WTC11 (cell line): ENCODE data around the gene FRMD4A. TPM values are rescaled to one million over a fixed set of nuclear protein-coding genes. Genes with fewer than 3 reads are reported as not detected.
A peak's percentile ranks its signal among the peaks of the same experiment; 100 is the strongest.

Experiments
- ATAC-seq: fragments of 200-7000 bp; cut with Tn5 transposase; 2 replicates; pipeline ENCODE4 v1.10.0; 2021; ENCODE audit warnings: mild to moderate bottlenecking, moderate library complexity
- CTCF ChIA-PET: fragments of 300-600 bp; sonication (Branson Sonifier 250); formaldehyde crosslinking; loops from one replicate; lab custom pipeline; 2021; ENCODE audit warnings: antibody characterized with exemption; lab: Charles Lee
- POLR2A ChIA-PET: fragments of 350-600 bp; sonication (Branson Sonifier 250); formaldehyde crosslinking; loops from one replicate; lab custom pipeline; 2021; ENCODE audit warnings: antibody characterized with exemption; lab: Charles Lee
- DNase-seq: peaks from one replicate; pipeline ENCODE4 v3.0.0; 2021; ENCODE audit warnings: low spot score
- H3K27ac Mint-ChIP-seq: 2 replicates; pipeline ENCODE4 v1.8.0; 2021; ENCODE audit warnings: mixed read lengths
- H3K27me3 Mint-ChIP-seq: 2 replicates; pipeline ENCODE4 v1.8.0; 2021; ENCODE audit warnings: low read depth, mild to moderate bottlenecking, moderate library complexity, mixed read lengths
- H3K36me3 Mint-ChIP-seq: 2 replicates; pipeline ENCODE4 v1.8.0; 2021; ENCODE audit warnings: mixed read lengths
- H3K4me1 Mint-ChIP-seq: 2 replicates; pipeline ENCODE4 v1.8.0; 2022; ENCODE audit warnings: mixed read lengths
- H3K4me3 Mint-ChIP-seq: 2 replicates; pipeline ENCODE4 v1.8.0; 2021; ENCODE audit warnings: mild to moderate bottlenecking, moderate library complexity, mixed read lengths
- H3K9me3 Mint-ChIP-seq: 2 replicates; pipeline ENCODE4 v1.8.0; 2021; ENCODE audit warnings: mixed read lengths
- FOXJ3 ChIP-seq: sonication (generic); formaldehyde crosslinking; IDR thresholded peaks from 2 replicates; pipeline ENCODE4 v1.9.0; 2021; ENCODE audit warnings: missing genetic modification reagents, mild to moderate bottlenecking, borderline replicate concordance
- FOXK1 ChIP-seq: sonication (generic); formaldehyde crosslinking; IDR thresholded peaks from 2 replicates; pipeline ENCODE4 v1.8.0; 2022; ENCODE audit warnings: mild to moderate bottlenecking, moderate library complexity, missing genetic modification reagents
- GTF2I ChIP-seq: fragments of 250-450 bp; sonication (Bioruptor Pico); conservative IDR thresholded peaks from 2 replicates; pipeline ENCODE4 v1.4.0; 2021; ENCODE audit warnings: mild to moderate bottlenecking
- MYBL2 ChIP-seq: sonication (generic); formaldehyde crosslinking; IDR thresholded peaks from 2 replicates; pipeline ENCODE4 v1.8.1; 2023; ENCODE audit warnings: mild to moderate bottlenecking, moderate library complexity, missing genetic modification reagents
- NFYB ChIP-seq: sonication (generic); formaldehyde crosslinking; conservative IDR thresholded peaks from 2 replicates; pipeline ENCODE4 v1.8.0; 2022; ENCODE audit warnings: low read depth, missing genetic modification reagents
- NR1H2 ChIP-seq: sonication (generic); formaldehyde crosslinking; IDR thresholded peaks from 2 replicates; pipeline ENCODE4 v1.9.0; 2021; ENCODE audit warnings: mild to moderate bottlenecking, moderate library complexity, missing genetic modification reagents
- NR3C1 ChIP-seq: sonication (generic); formaldehyde crosslinking; conservative IDR thresholded peaks from 2 replicates; pipeline ENCODE4 v1.8.1; 2023; ENCODE audit warnings: low read depth, mild to moderate bottlenecking, missing genetic modification reagents
- PRDM15 ChIP-seq: sonication (generic); formaldehyde crosslinking; IDR thresholded peaks from 2 replicates; pipeline ENCODE4 v1.8.0; 2022; ENCODE audit warnings: missing genetic modification reagents
- SMAD3 ChIP-seq: sonication (generic); formaldehyde crosslinking; IDR thresholded peaks from 2 replicates; pipeline ENCODE4 v1.8.0; 2022; ENCODE audit warnings: missing genetic modification reagents, mild to moderate bottlenecking, borderline replicate concordance
- SMAD4 ChIP-seq: sonication (generic); formaldehyde crosslinking; IDR thresholded peaks from 2 replicates; pipeline ENCODE4 v1.8.0; 2022; ENCODE audit warnings: mild to moderate bottlenecking, missing genetic modification reagents
- ZNF121 ChIP-seq: sonication (generic); formaldehyde crosslinking; IDR thresholded peaks from 2 replicates; pipeline ENCODE4 v1.8.0; 2023; ENCODE audit warnings: missing genetic modification reagents
- ZNF219 ChIP-seq: sonication (generic); formaldehyde crosslinking; IDR thresholded peaks from 2 replicates; pipeline ENCODE4 v1.8.0; 2023; ENCODE audit warnings: missing genetic modification reagents, mild to moderate bottlenecking, borderline replicate concordance
- total RNA-seq: library from RNA; stranded (reverse); gene quantifications from 3 replicates; pipeline ENCODE4 v1.2.3, GENCODE V29; 2021
- TF ChIP-seq, protein P1 (sequence below): sonication (generic); formaldehyde crosslinking; IDR thresholded peaks from 2 replicates; pipeline ENCODE4 v1.8.0; 2022; ENCODE audit warnings: mild to moderate bottlenecking, missing genetic modification reagents
- TF ChIP-seq, protein P2 (sequence below): sonication (generic); formaldehyde crosslinking; conservative IDR thresholded peaks from 2 replicates; pipeline ENCODE4 v1.8.1; 2022; ENCODE audit warnings: mild to moderate bottlenecking, missing genetic modification reagents
- TF ChIP-seq, protein P3 (sequence below): sonication (generic); formaldehyde crosslinking; IDR thresholded peaks from 2 replicates; pipeline ENCODE4 v1.8.1; 2023; ENCODE audit warnings: mild to moderate bottlenecking, missing genetic modification reagents, moderate library complexity

Gene FRMD4A
- total RNA-seq, 1 experiment from 2014 or later = 35.5 TPM

- ATAC-seq = no peak
- ChIA-PET CTCF (interaction anchor here (0.7 kb wide), 1 partner anchor 17 kb away, joined by 3 read pairs; no protein-coding TSS in a partner anchor), POLR2A (no interaction called here)
- DNase-seq = no peak
- no peak overlapping the region for H3K4me3 Mint-ChIP-seq
- TF ChIP-seq, protein P1, sequence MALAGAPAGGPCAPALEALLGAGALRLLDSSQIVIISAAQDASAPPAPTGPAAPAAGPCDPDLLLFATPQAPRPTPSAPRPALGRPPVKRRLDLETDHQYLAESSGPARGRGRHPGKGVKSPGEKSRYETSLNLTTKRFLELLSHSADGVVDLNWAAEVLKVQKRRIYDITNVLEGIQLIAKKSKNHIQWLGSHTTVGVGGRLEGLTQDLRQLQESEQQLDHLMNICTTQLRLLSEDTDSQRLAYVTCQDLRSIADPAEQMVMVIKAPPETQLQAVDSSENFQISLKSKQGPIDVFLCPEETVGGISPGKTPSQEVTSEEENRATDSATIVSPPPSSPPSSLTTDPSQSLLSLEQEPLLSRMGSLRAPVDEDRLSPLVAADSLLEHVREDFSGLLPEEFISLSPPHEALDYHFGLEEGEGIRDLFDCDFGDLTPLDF (CRISPR knock-in tag) = no peak
- no peak for TF ChIP-seq FOXJ3 (CRISPR knock-in tag)
- TF ChIP-seq, all 79 proteins: peak for 0
- peaks cover 6% of the 10 kb centered on the region for H3K9me3 Mint-ChIP-seq
- peaks cover 9% of the 10 kb centered on the region for H3K4me1 Mint-ChIP-seq
- no peaks in the 10 kb centered on the region for H3K27me3 Mint-ChIP-seq
- H3K27ac Mint-ChIP-seq = no peak overlapping the region
- no peaks in the 10 kb centered on the region for H3K36me3 Mint-ChIP-seq
These were observed 219.5 kb downstream of the FRMD4A start for GRCh38 chr10:14111208-14111607.

- Mint-ChIP-seq H3K9me3 (peaks cover 18% of the 10 kb centered on the region), H3K27ac (no peak overlapping the region)
- POLR2A ChIA-PET = no interaction called here
- no peak for TF ChIP-seq SMAD4 (CRISPR knock-in tag)
- TF ChIP-seq GTF2I = no peak
- TF ChIP-seq NR1H2 (CRISPR knock-in tag) = no peak
- no peak for TF ChIP-seq NR3C1 (CRISPR knock-in tag)
- TF ChIP-seq MYBL2 (CRISPR knock-in tag) = no peak
- TF ChIP-seq, protein P2, sequence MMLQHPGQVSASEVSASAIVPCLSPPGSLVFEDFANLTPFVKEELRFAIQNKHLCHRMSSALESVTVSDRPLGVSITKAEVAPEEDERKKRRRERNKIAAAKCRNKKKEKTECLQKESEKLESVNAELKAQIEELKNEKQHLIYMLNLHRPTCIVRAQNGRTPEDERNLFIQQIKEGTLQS (CRISPR knock-in tag) = no peak
- no peak for TF ChIP-seq FOXK1 (CRISPR knock-in tag)
- TF ChIP-seq, protein P3, sequence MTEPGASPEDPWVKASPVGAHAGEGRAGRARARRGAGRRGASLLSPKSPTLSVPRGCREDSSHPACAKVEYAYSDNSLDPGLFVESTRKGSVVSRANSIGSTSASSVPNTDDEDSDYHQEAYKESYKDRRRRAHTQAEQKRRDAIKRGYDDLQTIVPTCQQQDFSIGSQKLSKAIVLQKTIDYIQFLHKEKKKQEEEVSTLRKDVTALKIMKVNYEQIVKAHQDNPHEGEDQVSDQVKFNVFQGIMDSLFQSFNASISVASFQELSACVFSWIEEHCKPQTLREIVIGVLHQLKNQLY = no peak
- no peak for TF ChIP-seq ZNF219
- TF ChIP-seq SMAD3 = no peak
- TF ChIP-seq, all 79 proteins: peak for 0
- Mint-ChIP-seq H3K4me3 (no peak overlapping the region), H3K36me3 (peaks cover 3% of the 10 kb centered on the region; the same call in 1 of the 2 replicates), H3K27me3 (no peaks in the 10 kb centered on the region; the same call in 1 of the 2 replicates), H3K4me1 (peaks cover 7% of the 10 kb centered on the region)
- CTCF ChIA-PET = no interaction called here
- ATAC-seq (no peak), DNase-seq (no peak)
These were observed 223.9 kb downstream of the FRMD4A start for GRCh38 chr10:14106828-14107227.

GRCh38 chr10:14102056-14102455, 228.7 kb downstream of the FRMD4A start:
- TF ChIP-seq ZNF121 (CRISPR knock-in tag) (peak; percentile 31; the same call in 1 of the 2 replicates), NFYB (CRISPR knock-in tag) (no peak)
- no peak overlapping the region for H3K4me3 Mint-ChIP-seq
- no peak for DNase-seq
- POLR2A ChIA-PET = interaction anchor here (0.7 kb wide), 1 partner anchor 1737 kb away, joined by 4 read pairs; no protein-coding TSS in a partner anchor
- CTCF ChIA-PET = interaction anchor here (1.0 to 1.4 kb wide), 4 partner anchors 8 to 69 kb away, joined by 3 to 4 read pairs (median 3); no protein-coding TSS in a partner anchor
- H3K9me3 Mint-ChIP-seq = peaks cover 18% of the 10 kb centered on the region
- no peaks in the 10 kb centered on the region; the same call in 1 of the 2 replicates for H3K27me3 Mint-ChIP-seq
- peak; percentile 39 for ATAC-seq
- H3K4me1 Mint-ChIP-seq = peaks cover 6% of the 10 kb centered on the region; the same call in 1 of the 2 replicates
- H3K36me3 Mint-ChIP-seq = peaks cover 3% of the 10 kb centered on the region; the same call in 1 of the 2 replicates
- no peak overlapping the region for H3K27ac Mint-ChIP-seq

DNA sequence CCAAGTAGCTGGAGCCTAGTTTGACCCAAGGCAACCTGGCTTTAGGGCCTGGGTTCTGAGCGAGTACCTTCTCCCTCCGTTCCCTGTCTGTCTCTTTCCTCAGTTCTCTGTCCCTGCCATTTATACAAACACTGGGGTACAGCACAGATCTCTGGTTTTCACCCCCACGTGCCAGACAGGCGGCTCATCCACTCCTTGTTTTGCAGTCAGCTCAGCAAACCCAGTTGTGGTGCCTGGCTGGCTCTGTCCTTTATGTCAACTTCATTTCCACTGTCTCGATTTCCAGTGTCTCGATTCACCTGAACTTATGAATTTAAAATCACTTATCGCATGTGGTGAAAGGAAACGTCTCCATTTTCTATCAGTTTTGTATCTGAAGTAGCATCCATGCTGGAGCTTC, 230.8 kb downstream of the FRMD4A start:
- TF ChIP-seq FOXJ3 (CRISPR knock-in tag) (no peak), PRDM15 (CRISPR knock-in tag) (peak; percentile 94)
- Mint-ChIP-seq H3K9me3 (peaks cover 5% of the 10 kb centered on the region; the same call in 1 of the 2 replicates), H3K36me3 (no peaks in the 10 kb centered on the region), H3K27ac (no peak overlapping the region), H3K4me1 (peaks cover 14% of the 10 kb centered on the region), H3K27me3 (no peaks in the 10 kb centered on the region), H3K4me3 (no peak overlapping the region)
- no peak for DNase-seq
- ATAC-seq = no peak
- ChIA-PET CTCF (interaction anchor here (0.8 to 0.9 kb wide), 2 partner anchors 66 to 86 kb away, joined by 3 read pairs; no protein-coding TSS in a partner anchor), POLR2A (interaction anchor here (1.0 kb wide), 1 partner anchor 86 kb away, joined by 3 read pairs; no protein-coding TSS in a partner anchor)
